Measurements from ENCODE around the gene CCDC188.

Gene CCDC188

DNA sequence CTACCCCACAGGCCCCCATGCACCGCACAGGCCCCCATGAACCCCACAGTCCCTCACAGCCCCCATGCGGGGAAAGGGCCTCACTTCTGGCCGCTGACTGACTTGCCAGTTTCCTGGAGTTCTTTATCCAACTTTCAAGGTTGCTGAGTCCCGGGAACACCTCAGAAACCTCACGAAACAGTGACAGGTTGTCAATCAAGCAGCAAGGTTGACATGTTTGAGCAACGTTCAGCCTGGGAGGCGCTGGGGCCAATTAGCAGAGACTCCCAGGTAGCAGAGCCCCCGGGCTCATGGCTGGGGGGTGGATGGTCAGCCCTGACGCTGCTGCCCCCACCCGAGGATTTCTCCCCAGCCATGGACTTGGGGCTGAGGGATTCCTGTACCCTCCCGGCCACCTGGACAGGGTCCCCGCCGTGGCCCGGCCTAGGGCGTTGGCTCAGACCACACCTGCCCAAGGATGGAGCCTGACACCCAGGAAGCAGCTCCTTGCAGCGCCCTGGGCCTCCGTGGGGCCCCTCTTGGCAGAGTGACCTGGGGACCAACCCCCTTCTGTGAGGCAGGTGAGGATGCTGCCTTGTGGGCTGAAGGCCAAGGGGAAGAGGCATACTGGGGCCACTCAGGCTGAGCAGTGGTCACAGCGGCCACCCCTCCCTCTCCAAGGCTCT lies 33.8 kb upstream of the CCDC188 start:
- no peak for DNase-seq

DNA sequence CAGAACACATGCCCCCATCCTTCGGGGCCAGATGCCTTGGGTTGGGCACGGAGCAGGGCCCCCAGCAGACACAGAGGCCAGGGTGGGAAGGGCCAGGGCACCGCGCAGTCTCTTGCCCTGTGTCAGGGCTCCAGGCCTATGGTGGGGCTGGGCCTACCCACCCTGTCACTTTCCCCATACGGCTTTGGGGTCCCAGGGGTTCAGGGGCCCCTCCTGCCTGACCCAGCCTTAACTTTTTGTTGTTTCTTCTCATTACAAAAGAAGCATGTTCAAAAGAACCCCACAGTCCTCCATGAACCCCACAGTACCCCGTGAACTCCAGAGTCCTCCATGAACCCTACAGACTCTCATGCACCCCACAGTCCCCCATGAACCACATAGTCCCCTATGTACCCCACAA lies 33.0 kb upstream of the CCDC188 start:
- no peak for DNase-seq

DNA sequence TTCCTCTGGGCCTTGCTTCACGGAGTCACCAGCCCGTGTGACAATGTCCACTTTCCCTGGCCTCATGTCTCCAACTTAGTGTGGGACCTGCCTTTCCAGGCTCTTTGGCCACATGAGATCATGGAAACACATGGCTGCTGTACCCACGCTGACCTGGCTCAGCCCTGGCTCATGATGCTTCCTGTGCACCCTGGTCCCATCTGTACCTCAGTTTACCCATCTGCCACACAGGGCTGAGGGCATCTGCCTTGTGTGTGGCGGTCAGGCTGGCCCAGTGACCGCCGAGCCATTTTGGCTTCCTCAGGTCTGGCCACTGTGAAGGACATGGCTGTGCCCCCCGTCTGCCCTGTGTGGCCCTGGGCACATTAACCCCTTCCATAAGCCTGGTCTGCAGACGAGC lies 32.2 kb upstream of the CCDC188 start:
- no peak for DNase-seq

DNA sequence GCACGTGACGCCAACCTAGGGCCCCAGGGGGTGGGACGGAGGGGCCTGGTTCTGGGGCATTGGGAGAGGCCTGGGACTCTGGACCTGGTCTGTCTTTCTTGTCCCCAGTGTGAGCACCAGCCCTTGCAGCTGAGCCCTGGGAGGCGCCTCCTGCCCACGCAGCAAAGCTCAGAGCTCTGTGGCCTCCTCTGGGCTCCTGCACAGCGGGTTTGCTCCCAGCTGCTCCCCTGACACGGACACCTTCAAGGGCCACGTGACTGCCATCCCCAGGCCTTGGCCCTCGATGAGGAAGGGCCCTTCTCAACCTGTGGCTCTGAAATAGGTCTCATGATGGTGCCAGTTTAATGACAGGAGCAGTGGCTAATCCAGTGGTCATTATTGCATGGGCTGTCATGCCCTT lies 31.5 kb upstream of the CCDC188 start:
- DNase-seq, result no peak

DNA sequence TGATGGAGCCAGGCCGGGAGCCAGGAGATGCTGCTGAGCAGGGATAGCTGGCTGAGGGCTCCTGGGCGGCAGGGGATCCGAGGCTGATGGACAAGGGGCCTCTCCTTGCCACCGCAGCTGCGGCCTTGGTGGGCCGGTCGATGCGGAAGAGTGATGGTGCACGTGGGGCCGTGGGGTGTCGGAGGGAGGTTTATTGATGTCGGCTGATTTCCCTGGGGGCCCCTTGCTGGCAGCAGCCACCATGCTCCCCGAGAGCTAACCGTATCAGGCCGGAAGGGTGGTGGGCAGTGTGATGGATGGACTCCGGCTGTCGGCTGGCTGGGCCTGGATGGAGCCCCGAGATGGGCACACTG lies 31.0 kb upstream of the CCDC188 start:
- no peak for DNase-seq

DNA sequence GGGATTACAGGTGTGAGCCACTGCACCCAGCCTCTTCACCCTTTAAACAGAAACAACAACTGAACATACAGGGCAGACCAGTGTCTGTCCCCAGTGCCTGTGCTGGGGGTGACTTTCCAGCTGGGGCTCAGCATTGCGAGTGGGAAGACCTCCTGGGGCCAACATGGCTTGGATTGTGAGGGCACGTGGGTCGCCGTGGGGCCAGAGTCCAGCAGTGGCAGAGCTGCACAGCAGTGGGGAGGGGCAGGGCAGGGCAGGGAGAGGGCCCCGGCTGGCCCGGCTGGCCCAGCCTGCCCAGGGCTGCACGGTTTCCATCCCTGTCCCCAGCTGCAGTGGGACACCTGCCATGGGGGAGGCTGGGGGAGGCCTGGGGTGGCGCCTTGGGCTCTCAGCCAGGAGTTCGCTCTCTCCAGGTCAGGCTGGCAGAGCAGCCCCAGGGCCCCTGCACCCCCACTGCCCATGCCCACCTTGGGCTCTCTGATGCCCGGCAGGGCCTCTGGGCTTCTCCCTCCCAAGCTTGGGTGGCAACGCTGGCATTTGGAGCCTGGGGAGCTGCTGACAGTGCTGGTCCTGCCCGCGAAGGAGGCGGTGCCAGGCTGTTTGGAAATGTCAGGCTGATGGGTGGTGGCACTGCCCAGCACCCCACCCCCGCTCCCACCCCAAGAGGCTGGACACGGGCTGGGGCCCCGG lies 30.5 kb upstream of the CCDC188 start:
- DNase-seq, result no peak

DNA sequence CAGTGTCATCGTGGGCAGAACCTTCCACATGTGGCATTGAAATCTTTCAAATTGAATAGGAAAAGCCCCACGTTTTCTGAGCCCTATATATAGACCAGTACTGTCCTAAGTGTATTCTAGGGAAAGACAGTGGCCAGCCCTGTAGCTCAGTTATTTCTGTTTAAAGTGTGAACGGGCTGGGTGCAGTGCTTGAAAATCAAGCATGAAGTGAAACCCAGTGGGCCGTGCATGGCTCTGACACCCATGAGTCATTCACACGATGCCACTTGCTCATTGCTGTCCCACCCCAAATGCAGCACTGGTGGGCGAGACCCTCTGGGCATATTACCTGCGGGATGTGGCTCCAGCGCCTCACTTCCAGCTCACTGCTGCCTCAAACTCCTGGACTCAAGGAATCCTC lies 29.8 kb upstream of the CCDC188 start:
- DNase-seq, result no peak

DNA sequence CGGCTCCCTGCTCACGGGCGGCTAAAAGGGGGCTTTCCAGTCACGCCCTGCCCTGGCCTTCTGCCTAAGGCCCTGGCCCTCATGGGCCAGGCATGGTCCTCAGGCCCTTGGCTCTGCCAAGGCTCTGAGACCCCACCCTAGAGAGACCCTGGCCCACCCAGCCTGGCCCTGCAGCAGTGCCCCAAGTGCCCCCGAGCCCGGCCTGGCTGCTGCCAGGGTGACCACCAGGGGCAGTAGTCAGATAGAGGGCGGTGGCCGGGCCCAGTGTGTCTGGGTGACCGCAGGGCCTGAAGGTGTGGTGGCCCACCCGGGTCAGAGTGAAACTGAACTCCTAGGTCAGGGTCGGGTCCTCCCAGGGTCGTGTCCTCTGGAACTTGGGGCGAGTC lies 29.4 kb upstream of the CCDC188 start:
- DNase-seq, result no peak

DNA sequence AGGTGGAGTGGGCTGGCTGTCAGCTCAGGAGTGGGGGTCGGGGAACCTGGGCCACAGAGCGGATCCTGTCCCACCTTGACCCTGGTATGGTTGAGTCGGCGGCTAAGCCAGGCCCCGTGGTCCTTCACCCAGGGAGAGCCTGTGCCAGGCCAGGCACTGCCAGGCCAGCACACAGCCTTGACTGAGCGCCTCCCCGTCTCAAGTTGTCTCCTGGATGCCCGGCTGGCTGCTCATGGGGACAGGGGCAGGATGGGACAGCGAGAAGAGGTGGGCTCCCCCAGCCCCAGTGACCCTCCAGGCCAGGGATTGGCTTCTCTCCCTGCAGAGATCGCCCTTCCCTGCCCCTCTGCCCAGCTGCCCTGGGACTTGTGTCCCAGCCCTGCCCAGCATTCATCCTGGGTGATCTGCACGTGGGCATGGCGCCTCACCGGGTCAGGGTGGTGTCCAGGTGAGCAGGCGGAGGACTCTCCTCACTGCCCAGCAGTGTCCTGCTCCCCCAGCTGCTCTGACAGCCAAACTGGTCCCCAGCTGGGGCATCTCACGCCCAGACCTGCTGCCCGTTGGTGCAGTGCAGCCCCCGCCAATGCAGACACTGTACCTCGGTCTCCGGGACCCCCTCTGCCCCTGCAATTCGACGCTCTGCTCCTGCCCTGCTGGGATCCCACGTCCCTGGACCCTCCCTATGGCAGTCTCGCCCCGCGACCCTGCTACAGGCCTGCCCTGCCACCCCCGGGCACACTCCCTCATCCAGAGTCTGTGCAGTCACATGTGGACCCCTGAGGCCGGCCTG lies 28.8 kb upstream of the CCDC188 start:
- DNase-seq, result no peak

DNA sequence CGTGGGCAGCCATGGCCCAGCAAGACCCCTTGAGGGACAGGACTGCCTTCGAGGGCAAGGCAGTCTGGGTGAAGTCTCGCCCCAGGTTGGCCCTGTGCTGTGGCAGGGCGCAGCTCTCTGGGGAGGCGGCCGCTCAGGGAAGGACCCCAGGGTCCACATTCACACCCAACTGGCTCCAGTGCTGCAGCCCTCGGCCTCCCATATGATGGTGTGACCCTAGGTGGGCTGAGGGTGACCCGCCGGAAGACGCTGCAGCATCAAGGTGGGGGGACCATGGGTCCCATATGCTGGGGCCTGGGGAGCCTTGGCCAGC lies 28.0 kb upstream of the CCDC188 start:
- no peak for DNase-seq

DNA sequence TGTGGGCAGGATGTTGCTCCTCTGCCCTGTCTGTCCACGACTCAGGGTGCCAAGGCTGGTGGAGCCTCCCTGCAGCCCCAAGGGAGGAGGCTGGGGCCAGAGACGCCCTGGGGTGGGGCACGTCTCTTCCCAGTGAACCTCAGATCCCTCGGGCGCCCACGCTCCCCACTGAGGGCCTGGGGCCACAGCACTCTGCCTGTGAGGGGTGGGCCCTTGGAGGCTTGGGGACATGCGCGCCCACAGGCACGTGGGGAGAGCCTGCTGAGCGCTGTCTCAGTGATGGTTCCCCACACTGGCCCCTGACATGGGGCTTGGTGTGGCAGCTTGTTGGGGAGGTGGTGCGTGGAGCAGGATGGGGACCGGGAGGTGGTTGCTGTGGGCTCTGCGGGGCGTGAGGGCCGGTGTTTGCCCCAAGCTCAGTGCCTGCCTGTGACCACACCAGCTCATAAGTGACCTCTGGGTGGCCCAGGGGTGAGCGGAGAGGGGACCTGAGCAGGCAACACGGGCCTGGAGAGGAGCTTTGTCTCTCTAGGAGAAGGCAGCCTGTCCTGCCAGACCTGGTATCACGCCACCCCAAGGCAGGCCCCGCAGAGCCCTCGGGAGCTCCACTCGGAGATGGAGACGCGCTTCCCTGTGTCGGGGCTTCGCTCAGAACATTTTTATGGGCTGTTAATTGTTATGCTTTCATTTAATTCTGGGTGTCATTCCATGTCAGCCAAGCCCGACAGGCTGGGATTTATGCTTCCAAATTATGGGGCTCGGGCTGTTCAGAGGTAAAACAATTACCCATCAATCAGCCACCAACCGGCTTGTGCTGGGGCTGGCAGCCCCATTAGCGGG lies 27.4 kb upstream of the CCDC188 start:
- no peak for DNase-seq

DNA sequence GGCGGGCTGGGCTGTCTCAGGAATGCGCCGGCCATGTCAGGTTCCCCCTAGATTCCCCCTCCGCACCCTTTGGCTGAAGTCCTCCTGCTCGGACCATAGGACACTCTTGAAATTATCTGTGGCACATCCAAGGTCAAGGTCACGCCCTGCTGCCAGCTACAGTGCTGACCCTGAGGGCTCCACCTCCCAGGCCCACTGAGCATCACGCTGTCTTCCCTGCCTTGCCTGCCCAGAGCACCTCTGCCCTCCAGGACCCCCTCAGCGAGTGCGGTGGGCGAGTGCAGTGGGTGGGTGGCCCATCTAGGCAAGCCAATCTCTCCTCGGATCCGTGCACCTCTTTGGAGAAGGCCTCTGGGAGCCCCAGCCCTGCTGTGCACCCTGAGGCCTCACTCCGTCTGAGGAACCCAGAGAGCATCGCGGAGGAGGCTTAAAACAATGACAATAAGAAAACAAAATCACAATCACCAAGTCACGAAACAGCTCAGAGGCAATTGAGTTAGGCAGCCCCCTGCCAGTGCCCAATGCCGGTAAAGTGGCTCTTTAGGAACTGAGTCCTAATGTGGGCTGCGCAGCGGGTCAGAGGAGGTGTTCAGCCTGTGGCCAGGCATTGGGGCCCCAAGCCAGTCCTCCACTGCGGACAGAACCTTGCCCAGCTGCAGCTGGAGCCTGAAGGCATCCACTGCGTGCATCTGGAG lies 26.5 kb upstream of the CCDC188 start:
- DNase-seq, result no peak

DNA sequence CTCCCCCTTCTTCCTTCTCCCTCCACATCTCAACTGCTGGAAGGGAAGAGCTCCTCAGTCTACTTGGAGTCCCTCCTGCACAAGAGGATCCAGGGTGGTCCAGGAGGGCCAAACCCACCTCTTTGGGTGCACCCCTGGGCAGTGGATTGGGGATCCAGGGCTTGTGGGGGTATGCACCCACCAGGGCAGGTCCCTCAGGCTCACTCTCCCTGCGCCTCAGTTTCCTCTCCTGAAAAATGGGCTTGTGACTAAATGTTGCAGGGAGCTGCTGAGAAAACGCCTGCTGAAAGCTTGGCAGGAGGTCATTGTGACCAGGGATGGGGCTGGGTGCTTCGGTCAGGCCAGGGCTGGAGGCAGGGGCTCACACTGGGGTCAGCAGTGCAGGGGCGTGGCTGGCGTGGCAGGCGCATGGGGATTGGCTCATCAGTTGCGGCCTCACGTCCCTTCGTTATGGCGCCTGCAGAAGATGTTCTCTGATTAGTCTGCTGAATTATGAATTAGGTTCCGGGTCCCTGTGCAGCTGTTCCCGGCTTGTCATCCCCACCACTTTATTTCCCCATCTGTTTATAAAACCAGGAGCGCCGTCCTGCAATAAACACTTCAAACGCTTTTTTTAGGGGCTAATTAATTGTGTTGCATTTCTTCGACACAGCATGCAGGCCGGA lies 25.7 kb upstream of the CCDC188 start:
- no peak for DNase-seq

DNA sequence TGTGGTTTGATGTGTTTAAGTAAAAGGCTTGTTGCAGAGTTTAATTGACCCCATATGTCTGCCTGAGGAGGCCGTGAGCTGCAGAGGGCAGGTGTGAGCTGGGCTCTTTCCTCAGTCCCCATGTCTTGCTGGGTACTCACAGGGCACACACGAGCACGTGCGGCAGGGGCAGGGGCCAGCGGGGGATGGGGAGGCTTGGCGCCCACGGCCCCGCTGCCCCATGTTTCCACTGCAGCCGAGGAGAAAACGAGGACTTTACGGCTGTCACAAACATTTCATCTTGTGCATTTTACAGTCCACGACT lies 24.7 kb upstream of the CCDC188 start:
- no peak for DNase-seq

DNA sequence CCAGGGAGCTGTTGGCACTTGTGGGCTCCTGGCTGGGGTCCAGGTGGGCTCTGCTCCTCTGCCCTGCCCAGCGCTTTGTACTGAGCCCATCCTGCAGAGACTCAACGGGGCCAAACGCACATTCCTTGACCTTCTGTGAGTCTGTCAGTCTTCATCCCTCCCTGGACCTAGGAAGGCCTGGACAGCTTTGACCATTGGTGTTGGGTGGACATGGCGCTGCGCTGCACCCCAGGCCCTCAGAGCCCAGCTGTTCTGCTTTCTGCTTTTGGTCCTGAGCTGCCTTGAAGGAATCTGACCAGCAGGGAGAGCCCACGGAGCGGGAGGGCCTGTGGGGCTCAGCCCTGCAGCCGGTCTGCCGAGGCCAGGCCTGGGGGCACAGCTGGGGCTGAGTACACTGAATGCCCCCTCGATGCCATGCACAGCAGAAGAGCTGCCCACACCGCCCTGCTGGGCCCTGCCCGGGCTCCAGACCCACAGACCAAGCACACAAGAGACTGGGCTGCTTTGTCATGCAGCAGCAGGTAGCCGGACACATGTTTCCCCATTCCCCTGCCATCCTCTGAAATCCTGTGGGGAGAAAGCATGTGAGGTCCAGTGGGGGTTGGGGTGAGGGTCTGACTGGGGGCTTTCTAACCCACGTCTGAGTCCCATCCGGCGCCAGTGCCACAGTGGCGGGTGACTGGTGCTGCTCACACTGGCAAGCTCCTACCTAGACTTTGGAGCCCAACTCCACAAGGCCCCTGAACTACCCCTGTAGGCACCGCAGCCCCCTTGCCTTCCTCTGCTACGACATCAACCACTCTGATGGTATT lies 24.1 kb upstream of the CCDC188 start:
- no peak for DNase-seq

DNA sequence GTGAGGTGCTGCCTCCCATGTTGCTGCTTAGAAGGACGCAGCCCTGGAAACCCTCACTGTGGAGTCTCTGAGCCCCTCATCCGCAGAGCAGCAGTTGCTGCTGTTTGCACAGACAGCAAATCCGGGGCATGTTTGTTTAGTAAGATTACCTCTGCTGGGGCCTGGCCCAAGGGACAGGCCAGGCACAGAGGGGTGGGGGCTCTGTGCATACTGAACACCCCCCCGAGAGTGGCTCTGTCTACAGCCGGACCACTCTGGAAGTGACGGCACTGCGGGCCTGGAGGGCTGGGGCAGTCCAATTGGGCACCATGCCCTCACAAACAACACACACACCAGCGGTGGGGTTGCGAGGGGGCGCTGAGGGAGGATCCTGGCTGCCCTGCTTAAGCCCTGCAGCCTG lies 22.9 kb upstream of the CCDC188 start:
- DNase-seq, result no peak

DNA sequence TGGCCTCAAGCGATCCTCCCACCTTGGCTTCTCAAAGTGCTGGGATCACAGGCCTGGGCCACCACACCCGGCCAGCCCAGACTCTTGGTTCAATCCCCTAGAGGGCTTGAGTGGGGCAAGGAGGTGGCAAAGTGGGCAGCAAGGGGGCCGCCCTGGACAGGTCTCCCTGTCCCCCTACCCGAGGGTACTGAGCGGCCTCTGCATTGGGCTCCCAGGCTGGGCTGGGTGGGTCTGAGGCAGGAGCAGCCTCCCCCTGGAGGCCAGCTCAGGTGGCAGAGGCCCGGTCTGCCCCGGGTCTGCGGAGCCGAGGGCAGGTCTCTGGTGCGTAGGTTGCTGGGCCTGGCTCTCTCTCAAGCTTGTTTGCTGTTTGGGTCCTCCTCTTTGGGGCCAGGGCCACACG lies 22.4 kb upstream of the CCDC188 start:
- no peak for DNase-seq

DNA sequence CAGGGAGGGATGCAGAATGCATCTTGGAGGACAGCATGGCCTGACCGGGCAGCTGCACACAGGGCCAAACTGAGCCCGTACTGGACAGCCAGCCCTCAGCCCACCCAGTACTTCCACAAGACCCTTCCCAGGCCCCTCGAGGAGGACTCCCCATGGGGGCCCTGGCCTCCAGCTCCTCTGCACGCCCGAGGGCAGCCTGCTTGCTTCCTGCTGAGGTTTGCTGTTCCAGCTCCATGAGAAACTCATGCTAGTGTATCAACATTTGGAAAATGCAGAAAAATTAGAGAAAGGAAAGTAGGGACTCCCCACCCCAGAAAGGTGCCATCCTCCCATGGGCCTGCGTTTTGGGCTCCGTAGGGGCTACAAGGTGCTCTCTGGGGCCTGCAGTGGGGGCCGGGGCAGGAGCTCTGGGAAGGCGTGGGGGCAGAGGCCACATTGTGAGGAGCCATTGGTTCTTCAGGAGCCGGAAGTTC lies 21.3 kb upstream of the CCDC188 start:
- no peak for DNase-seq

DNA sequence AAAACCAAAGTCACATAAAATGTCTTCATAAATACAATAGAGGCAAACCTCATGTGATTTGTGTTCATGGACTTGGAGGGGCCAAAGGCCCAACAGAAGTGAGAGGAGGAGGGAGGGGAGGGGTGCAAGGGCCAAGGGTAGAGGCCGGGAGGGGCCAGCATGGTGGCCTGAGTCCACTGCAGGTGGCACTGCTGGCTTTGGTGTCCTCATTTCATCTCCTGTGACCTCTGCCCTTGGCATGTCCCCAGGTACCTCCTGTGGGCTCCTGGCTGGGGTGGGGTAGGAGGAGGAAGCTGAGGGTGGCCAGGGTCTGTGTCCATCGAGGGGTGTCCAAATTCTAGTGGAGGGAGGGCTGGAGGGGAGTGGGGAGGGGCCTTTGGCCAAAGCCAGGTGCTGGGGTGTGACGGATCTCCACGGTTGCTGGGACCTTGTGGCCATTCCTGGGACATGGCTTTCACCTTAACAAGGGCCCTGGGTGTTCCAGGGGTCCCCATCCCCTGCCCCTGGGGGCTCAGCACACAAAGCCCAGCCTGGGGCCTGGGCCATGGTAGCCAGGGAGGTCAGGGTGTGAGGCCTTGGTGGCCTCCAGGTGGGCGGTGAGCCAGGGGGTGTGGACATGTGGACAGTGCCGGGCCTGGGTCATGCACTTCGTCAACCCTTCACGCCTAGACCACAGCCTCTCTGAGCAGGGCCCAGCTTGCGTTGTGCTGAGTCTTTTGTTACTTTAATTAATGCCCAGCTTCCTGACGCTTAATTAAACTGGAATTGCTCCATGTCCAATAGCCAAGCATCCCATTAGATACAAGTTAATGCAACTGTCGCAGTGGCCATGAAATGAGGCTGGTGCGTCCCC lies 20.7 kb upstream of the CCDC188 start:
- no peak for DNase-seq

DNA sequence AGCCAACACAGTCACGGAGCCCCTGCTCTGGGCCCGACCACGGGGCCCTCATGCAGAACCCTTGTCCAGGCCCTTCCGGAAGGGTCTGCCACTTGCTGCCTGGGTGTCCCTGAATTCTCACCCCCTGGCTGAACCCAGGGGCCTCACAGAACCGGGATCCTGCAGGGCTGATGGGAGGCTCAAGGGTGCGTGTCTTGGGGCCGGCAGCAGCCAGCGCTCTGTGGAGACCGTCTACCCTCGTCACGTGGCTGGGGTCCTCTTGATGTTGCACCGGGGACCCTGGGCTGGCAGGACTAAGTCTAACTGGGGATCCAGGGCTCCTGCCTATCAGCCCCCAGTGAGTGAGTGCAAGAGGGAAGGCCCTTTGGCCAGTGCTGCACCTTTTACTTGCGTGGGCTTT lies 19.3 kb upstream of the CCDC188 start:
- no peak for DNase-seq

Measured in activated CD8-positive, alpha-beta memory T cell treated with anti-CD3 and anti-CD28 coated beads, Interleukin-2, amount 50 U/mL, for 48 hours (primary cell).